Posterior cingulate gyrus (tissue), 11 donors: Measurements from ENCODE around the gene AKAP9.
"Not testable (repeated sequence)": the region's sequence is repeated elsewhere in the genome, so short reads cannot be mapped to it uniquely, and the experiment has no call there.

Source experiments
- DNase-seq, 10 donors: peaks; one replicate each; pipeline versions ENCODE4 v3.0.0 to v3.0.0-alpha.2; 2020 to 2021; ENCODE audit warnings: mixed read lengths in 3 of 10
- intact Hi-C: fragments of 100-400 bp; cut with DNase I; formaldehyde crosslinking; loops from one replicate; pipeline ENCODE4 v1.15.1; 2023

The AKAP9 gene

GRCh38 chr7:91944970-91945369 lies 4.3 kb downstream of the AKAP9 start:
- intact Hi-C loops, result loop anchor here (5.0 kb wide), 3 partner anchors 32 to 187 kb away; partner anchors contain the start of genes CYP51A1 and MTERF1
- not testable (repeated sequence) for DNase-seq

DNA sequence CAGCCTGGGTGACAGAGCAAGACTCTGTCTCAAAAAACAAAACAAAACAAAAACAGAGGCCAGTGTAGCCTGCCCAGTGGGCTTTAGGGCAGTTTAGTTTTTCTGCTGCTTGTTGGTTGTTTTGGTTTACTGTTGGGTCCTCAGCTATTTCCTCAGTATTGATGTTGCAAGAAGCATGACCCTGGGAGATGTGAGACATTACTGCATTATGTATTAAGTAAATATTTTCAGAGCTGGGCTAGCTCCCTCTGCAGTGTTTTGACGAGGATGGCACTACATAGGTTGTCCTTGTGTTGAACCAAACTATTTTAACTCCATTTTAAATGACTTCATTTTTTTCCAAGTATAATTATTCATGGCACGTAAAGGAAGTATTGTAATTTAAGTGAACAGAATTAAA lies 4.8 kb downstream of the AKAP9 start:
- no peak for DNase-seq
- intact Hi-C loops, result no loop called here

GRCh38 chr7:91946549-91946948 lies 5.9 kb downstream of the AKAP9 start:
- intact Hi-C loops, result no loop called here
- DNase-seq, result no peak

- DNase-seq, result no peak
- intact Hi-C loops, result no loop called here
Observed at GRCh38 chr7:91947948-91948347, 7.3 kb downstream of the AKAP9 start.

- no peak for DNase-seq
- intact Hi-C loops, result no loop called here
Observed at GRCh38 chr7:91949221-91950009, 8.8 kb downstream of the AKAP9 start.

GRCh38 chr7:91953618-91954017 lies 13.0 kb downstream of the AKAP9 start:
- intact Hi-C loops, result no loop called here
- no peak for DNase-seq

GRCh38 chr7:91956464-91956863 lies 15.8 kb downstream of the AKAP9 start:
- intact Hi-C loops, DNase-seq: not testable (repeated sequence)

- intact Hi-C loops, result no loop called here
- no peak for DNase-seq
Observed at GRCh38 chr7:91957232-91957631, 16.6 kb downstream of the AKAP9 start.

- intact Hi-C loops, result no loop called here
- no peak for DNase-seq
Observed at GRCh38 chr7:91957823-91958222, 17.2 kb downstream of the AKAP9 start.

DNA sequence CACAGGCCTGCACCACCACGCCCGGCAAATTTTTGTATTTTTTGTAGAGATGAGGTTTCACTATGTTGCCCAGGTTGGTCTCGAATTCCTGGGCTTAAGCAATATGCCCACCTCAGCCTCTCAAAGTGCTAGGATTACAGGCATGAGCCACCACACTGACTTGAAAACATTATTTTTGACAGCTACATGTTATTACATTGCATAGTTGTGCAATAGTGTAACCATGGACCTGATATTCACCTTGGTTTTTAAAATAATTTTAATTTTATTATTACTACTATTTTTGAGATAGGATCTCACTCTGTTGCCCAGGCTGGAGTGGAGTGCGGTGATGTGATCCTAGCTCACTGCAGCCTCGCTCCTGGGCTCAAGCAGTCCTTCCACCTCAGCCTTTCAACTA lies 18.4 kb downstream of the AKAP9 start:
- intact Hi-C loops, result no loop called here

GRCh38 chr7:91961816-91962215 lies 21.2 kb downstream of the AKAP9 start:
- intact Hi-C loops, result no loop called here
- DNase-seq, result no peak

More for the DNA sequence above, 18.4 kb downstream of the AKAP9 start:
- DNase-seq, result no peak

GRCh38 chr7:91962419-91962818 lies 21.8 kb downstream of the AKAP9 start:
- DNase-seq, result no peak
- intact Hi-C loops, result no loop called here

- intact Hi-C loops, DNase-seq: not testable (repeated sequence)
Observed at GRCh38 chr7:91967513-91967912, 26.9 kb downstream of the AKAP9 start.

DNA sequence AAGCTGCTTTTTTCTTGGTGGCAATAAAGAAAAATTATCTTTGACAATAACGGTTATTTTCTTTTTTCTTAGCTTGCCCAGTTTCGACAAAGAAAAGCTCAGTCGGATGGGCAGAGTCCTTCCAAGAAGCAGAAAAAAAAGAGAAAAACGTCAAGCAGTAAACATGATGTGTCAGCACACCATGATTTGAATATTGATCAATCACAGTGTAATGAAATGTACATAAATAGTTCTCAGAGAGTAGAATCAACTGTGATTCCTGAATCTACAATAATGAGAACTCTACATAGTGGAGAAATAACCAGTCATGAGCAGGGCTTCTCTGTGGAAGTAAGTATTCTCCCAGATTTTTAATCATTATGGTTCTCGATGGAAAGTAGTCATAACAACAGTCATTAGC lies 33.0 kb downstream of the AKAP9 start:
- no peak for DNase-seq

GRCh38 chr7:91974066-91974465 lies 33.4 kb downstream of the AKAP9 start:
- no peak for DNase-seq
- intact Hi-C loops, result no loop called here

More for the DNA sequence above, 33.0 kb downstream of the AKAP9 start:
- intact Hi-C loops, result no loop called here

DNA sequence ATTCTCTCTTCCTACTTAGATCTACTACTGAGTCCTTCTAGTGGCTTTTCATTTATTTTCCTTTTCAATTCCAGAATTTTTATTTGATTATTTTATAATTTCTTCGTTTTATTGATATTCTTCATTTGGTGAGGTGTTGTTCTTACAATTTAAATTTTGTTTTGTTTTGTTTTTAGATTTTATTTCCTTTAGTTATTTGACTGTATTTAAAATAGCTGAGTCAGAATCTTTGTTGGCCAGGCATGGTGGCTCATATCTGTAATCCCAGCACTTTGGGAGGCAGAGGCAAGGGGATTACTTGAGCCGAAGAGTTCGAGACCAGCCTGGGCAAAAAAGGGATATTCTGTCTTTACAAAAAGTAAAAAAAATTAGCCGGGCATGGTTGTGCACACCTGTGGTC lies 36.1 kb downstream of the AKAP9 start:
- intact Hi-C loops, result loop anchor here (5.0 kb wide), 1 partner anchor 34 kb away; the partner anchor contains the start of gene AKAP9
- DNase-seq, result no peak

DNA sequence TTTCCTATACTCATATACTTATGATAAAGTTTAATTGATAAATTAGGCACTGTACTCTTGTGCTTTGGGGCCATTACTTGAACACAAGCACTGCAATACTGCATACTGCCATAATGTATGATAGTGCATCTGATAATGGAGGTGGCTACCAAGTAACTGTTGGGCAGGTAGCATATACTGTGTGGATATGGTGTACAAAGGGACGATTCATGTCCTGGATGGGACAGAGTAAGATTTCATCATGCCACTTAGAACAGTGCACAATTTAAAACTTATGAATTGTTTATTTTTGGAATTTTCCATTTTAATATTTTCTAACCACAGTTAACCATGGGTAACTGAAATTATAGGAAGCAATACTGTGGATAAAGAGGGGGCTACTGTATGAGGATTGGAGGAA lies 38.9 kb downstream of the AKAP9 start:
- intact Hi-C loops, result loop anchor here (5.0 kb wide), 1 partner anchor 37 kb away; the partner anchor contains the start of gene AKAP9

GRCh38 chr7:91982352-91982751 lies 41.7 kb downstream of the AKAP9 start:
- intact Hi-C loops, DNase-seq: not testable (repeated sequence)

More for the DNA sequence above, 38.9 kb downstream of the AKAP9 start:
- no peak for DNase-seq

DNA sequence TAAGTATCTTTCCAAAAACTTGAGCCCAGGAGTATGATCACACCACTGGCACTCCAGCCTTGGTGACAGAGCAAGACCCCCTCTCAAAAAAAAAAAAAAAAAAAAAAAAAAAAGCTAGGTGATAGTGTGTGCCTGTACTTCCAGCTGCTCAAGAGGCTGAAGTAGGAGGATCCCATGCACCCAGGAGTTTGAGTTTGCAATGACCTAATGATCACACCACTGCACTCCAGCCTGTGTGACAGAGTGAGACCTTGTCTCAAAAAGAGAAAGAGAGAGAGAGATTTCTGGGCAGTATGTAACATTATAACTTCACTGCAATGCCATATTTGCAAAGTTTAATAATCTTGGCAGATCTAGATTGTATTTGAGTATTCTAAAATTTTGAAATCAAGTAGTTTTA lies 47.6 kb downstream of the AKAP9 start:
- DNase-seq, result no peak

DNA sequence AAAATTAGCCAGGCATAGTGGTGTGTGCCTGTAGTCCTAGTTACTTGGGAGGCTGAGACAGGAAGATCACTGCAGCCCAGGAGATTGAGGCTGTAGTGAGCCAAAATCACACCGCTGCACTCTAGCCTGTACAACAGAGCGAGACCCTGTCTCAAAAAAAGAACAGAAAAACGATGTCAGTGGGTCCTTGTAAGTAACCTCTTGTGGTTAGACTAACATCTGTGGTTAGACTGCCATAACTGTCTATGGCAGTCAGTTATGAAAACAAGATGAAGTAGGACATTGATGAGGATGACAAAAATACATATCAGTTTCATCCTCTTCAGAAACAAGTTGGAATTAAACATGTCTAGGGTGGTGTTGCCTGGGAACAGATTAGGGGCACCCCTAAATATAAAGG lies 53.3 kb downstream of the AKAP9 start:
- intact Hi-C loops, result no loop called here
- no peak for DNase-seq

More for the DNA sequence above, 47.6 kb downstream of the AKAP9 start:
- intact Hi-C loops, result no loop called here

GRCh38 chr7:91995391-91996105 lies 54.9 kb downstream of the AKAP9 start:
- intact Hi-C loops, result no loop called here
- no peak for DNase-seq
